DMS153 (cell line): Measurements from ENCODE around the gene GPR155.
"Not testable (repeated sequence)": the region's sequence is repeated elsewhere in the genome, so short reads cannot be mapped to it uniquely, and the experiment has no call there.

Experiments
- DNase-seq: peaks from one replicate; lab custom pipeline; 2025; lab: John Stamatoyannopoulos, UW

The GPR155 gene

DNA sequence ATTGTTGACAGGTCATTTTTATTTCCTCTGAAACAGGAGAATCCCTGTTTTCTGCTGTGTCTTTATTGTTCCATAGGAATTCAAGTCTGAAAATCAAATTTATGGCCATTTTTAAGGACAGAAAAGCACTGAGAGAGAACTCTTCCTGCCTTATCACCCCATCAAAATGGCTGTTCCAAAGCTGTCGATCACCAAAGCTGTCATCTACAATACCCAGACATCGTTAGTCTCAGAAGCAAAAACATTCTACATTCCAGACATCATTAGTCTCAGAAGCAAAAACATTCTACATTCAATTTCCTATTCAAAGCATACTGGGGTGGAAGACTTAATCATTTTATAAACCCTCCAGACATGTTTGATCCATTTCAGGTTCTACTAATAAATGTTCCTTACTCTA, 46.9 kb downstream of the GPR155 start:
- no peak for DNase-seq

DNA sequence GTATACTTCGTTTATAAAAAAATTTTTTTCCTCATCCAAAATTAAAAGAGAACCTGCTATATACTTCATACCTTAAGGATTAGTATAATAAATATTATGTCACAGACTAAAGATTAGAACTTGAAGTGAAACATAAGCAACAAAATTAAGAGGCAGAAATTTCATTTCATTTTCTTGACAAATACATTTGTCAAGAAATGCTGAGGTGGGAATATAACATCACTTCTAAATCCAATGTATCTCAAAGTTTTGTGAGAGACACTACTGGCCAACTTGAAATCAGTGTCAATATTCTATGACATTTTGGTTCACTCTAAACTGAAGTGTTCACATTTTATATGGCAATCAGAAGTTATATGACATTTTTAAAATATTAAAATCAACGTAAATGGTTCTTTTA, 47.5 kb downstream of the GPR155 start:
- DNase-seq: no peak

- DNase-seq: no peak
Measured at GRCh38 chr2:174438146-174438886, 48.5 kb downstream of the GPR155 start.

GRCh38 chr2:174436351-174436750, 50.5 kb downstream of the GPR155 start:
- DNase-seq: no peak

DNA sequence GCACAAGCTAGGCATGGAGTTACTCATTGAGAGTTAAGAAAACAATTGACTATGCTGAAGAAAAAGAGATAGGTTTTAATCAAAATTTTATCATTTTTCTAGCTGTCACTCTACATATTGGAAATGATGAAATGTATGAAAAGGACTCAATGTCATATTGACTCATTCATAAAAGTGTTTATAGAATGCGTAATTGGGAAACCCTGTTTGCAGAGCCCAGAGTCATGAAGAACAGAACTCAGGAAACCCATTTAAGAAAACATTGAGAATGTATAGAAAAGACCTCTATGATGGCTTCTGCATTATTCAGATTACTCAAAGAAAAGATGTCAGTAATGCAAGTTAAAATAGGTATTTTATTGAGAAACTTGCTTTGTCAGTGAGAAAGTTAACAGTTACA, 54.9 kb downstream of the GPR155 start:
- no peak for DNase-seq

DNA sequence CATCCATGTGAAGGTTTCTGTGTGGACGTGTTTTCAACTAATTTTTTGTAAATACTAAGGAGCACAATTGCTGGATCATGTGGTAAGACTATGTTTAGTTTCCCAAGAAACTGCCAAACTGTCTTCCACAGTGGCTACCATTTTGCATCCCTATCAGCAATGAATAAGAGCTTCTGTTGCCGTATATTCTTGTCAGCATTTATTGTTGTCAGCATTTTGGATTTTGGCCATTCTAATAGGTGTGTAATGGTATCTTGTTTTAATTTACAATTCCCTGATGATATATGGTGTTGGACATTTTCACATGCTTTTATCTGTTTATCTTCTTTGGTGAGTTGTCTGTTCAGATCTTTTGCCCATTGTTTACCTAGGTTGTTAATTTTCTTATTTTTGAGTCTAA, 56.8 kb downstream of the GPR155 start:
- no peak for DNase-seq

GRCh38 chr2:174428214-174428613, 58.6 kb downstream of the GPR155 start:
- DNase-seq: no peak

DNA sequence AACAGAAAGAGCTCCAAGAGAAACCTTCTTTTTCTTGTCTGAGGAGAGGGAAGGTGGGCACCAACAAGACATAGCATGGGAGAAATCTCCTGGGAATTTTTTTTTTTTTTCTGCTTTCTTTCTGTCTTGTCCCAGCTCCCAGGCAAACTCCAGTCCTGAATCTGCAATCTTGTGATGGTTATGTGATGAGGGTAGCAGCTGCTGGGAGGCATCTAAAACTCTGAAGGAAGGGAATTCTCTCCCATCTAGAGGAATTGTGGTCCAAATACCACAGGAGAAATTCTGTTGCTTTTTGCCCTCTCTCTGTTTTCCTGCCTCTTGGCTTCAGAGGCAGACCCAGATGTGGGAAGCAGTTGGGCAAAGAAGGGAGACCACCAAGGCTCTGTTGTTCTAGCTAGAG, 74.6 kb downstream of the GPR155 start:
- DNase-seq: no peak

DNA sequence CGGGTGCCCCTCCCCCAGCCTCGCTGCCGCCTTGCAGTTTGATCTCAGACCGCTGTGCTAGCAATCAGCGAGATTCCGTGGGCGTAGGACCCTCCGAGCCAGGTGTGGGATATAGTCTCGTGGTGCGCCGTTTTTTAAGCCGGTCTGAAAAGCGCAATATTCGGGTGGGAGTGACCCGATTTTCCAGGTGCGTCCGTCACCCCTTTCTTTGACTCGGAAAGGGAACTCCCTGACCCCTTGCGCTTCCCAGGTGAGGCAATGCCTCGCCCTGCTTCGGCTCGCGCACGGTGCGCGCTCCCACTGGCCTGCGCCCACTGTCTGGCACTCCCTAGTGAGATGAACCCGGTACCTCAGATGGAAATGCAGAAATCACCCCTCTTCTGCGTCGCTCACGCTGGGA, 76.8 kb downstream of the GPR155 start:
- not testable (repeated sequence) for DNase-seq

DNA sequence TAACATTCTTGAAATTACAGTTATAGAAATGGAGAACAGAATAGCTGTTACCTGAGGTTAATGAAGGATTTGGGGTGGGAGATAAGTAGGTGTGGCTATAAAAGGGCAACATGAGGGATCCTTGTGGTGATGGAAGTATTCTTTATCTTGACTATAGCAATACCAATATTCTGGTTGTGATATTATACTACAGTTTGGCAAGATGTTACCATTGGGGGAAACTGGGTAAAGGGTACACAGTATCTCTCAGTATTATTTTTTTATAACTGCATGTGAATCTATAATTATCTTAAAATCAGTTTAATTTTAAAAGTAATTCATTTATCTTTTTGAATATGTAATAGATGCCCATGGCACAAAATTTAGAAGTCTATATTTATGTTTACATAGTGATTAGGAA, 83.2 kb downstream of the GPR155 start:
- no peak for DNase-seq

GRCh38 chr2:174400853-174401252, 86.0 kb downstream of the GPR155 start:
- no peak for DNase-seq

GRCh38 chr2:174399171-174399570, 87.7 kb downstream of the GPR155 start:
- no peak for DNase-seq

- no peak for DNase-seq
Measured at GRCh38 chr2:174397773-174398172, 89.1 kb downstream of the GPR155 start.

DNA sequence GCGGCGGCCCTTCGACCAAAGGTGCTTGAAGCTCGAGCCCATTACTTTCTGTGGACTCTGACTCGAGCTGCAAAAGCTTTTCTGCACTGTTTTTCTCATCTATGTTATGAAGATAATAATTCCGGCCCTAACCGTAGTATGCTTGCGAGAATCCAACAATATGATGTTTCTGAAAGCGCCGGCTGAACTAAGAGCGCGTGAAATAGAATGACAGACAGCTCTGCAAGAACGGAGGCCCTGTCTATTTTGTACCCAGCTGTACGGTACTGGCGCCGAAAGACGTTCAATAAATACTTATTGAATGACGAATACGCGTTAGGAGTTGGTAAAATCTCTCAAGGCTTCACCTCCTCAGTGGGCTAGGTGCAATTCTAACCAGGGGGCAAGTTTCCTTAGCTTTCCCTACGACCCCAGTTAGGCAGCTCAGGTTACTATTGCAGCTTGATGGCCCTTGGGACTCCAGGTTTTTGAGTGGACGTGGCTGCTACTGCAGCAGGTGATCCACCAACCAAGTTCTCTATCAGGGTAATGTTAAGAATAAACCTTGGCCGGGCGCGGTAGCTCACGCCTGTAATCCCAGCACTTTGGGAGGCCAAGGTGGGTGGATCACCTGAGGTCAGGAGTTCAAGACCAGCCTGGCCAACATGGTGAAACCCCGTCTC, 90.7 kb downstream of the GPR155 start:
- DNase-seq: no peak

DNA sequence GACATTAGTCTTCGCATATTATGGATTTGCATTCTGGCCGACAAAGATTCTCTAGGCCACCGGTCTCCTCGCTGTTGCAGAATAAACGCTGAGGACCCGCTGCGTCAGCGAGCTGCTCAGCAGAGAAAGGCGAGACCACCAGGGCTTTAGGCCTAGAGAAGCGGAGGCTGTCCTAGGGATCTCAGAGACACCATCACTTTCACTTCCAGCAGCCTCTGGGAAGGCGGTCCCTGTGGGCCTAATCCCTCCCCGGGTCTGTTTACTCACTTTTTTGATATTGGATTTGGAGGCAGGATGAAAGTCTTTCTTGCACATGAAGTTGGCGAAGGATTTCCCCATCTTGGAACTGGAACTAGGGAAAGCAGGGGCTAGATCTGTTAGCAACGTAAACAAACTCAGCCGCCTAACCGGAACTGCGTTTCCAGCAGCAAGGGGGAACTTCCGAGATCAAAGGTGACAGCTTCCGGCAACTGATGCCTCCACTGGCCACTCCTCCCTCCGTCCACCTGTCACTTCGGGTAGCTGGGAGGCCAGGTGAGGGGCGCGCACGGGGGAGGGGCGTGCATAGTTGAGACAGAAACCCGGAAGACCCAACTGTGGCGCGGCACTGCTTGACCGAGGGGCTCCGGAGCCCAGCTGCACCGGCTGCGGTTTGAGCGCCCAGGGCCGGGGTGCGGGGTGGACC, 91.4 kb downstream of the GPR155 start, which contains the start of gene SCRN3:
Gene SCRN3, plus strand, starts transcription at position 447 of the 685 bp plus-strand sequence. CDS start 2,554 bp downstream, outside the sequence.
- DNase-seq: peak; percentile 71

GRCh38 chr2:174392706-174393105, 94.1 kb downstream of the GPR155 start:
- DNase-seq: no peak

DNA sequence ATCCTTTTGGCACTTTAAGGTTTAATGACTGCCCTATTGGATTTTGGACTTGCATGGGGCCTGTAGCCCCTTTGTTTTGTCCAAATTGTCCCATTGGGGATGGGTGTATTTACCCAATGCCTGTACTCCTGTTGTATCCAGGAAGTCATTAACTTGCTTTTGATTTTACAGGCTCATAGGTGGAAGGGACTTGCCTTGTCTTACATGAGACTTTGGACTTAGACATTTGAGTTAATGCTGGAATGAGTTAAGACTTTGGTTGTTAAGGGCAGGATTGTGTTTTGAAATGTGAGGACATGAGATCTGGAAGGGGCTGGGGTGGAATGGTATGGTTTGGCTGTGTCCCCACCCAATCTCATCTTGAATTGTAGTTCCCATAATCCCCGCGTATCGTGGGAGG, 96.5 kb downstream of the GPR155 start:
- DNase-seq: not testable (repeated sequence)

- no peak for DNase-seq
Measured at GRCh38 chr2:174389542-174389941, 97.3 kb downstream of the GPR155 start.

GRCh38 chr2:174388706-174389105, 98.1 kb downstream of the GPR155 start:
- DNase-seq: not testable (repeated sequence)

DNA sequence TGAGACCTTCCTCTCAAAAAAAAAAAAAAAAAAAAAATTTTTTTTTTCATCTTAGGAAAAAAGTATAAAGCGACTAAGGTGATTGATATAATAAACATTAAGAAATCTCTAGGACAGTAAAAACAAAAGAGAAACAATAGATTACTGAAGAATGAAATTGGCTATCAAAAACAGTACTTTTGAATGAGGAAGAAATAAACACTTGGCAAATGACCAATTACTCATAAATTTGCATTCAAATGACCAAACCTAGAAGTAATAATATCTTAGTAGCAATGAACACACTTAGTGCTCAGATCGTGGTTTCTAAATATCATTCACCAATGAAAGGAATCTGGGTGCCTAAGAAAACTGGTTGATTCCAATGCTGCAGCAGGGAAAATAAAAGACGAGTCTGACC, 101.6 kb downstream of the GPR155 start:
- DNase-seq: no peak

DNA sequence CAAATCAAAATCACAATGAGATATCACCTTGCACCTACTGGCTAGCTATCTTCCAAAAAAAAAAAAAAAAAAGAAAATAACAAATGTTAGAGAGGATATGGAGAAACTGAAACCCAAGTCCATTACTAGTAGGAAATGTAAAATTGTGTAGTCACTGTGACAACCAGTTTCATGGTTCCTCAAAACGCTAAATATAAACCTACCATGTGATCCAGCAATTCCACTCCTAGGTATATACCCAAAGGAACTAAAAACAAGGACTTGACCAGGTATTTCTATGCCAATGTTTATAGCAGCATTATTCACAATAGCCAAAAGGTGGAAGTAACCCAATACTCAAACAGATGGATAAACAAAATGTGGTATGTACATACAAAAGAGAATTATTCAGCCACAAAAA, 103.0 kb downstream of the GPR155 start:
- DNase-seq: no peak
